ENCODE data around the gene PLAAT1.

Gene PLAAT1

DNA sequence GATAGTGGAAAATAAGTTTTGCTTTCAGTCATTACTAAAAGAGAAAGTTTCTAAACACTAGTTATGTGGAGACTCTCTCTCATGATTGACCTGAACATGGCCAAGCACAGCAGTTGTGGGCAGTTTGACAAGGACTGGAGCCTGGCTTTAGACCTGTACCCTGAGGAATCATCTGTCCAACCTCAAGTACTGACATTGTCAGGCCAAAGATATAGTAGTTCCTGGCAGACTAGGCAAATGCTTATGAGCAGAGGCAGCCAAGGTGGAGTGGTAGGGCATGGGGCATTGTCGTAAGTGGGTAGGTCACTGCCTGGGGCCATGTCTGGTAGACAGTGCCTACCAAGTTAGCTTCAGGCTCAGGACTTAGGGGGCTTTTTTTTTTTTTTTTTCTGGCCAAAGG lies 20.9 kb downstream of the PLAAT1 start:
- no peak for DNase-seq

DNA sequence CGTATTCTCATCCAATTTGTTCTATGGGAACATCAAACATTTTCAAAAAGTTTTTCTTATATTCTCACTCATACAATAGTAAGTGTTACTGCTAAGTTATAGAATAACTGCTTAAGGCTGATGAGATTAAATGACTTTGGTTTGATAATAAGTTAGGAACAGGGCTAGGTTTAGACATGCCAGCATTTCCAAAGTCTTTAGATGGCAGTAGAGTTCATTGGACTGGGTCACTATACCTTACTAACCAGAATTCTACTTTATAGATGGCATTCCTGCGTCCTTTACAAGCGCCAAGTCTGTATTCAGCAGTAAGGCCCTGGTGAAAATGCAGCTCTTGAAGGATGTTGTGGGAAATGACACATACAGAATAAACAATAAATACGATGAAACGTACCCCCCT lies 21.7 kb downstream of the PLAAT1 start:
- DNase-seq = no peak

DNA sequence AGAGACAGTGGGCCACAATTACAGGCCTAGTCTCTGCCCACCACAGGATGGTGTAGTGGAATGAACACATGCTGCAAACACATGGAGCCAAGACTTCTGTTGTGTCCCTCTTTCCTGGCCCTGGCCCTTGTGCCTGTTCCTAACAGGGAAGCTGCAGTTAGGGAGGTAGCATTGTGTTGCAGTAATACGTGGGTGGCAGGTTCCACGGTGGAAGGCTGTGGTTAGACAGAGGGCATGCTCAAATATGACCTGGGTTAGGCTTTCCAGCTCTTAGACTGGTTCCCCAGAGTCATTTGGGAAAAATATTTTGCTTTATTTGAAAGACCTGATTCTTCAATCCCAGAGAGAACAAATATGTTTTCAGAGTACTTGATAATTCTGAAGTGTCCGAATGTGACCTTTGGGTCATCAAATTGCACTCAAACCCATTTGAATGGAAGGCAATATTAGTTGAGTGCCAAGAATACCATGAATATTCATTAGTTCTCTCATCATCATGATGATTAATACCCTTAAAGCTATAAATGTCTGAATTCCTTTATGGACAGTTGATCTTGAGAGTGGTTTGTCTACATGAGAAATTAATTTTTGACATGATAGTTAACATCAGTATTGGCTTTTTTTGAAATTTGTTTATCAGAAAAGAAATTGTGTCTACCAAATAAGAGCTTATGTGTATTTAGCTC lies 28.5 kb downstream of the PLAAT1 start:
- no peak for DNase-seq

DNA sequence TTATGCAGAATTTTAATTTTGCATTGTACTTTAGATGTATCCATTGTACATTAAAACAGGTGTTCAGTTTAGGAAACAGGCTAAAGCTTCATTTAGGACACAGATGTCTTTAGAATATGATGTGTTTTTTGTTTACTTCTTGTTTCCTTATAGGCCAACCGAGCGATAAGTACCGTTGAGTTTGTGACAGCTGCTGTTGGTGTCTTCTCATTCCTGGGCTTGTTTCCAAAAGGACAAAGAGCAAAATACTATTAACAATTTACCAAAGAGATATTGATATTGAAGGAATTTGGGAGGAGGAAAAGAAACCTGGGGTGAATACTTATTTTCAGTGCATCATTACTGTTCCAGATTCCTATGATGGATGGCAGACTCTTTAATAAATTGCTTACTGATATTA lies 29.4 kb downstream of the PLAAT1 start:
- DNase-seq = no peak

DNA sequence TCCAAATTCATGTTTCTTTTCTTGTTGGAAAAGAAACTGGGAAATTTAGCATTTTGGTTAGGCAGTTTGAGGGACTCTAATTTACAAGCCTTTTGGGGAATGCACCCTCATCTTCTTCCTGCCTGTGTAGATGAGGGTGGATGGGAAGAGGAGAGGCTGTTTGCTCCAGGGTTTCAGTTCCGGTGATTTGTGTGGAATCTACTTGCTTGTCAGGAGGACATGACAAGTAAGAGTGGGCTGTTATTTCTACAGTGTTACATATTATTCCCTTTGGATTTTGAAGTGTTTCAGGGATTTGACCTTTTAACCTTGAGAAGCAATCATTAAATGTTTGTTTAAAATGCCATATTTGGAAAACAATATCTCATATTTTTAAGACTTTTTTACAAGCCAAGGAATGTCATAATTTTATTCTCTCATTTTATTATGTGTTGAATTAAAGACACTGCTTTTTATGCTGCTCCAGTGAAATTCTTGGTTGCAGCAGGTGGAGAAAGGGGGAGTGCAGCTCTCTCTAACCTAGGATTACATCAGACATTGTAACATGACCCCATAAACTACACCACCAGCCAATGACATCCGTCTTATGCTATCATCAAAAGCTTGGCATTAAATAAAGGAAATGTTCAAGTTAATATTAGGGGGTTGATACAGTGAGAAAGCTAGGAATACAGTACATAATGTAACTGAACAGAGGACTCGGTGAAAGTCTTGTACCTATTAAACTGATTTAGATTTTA lies 30.2 kb downstream of the PLAAT1 start:
- no peak for DNase-seq

DNA sequence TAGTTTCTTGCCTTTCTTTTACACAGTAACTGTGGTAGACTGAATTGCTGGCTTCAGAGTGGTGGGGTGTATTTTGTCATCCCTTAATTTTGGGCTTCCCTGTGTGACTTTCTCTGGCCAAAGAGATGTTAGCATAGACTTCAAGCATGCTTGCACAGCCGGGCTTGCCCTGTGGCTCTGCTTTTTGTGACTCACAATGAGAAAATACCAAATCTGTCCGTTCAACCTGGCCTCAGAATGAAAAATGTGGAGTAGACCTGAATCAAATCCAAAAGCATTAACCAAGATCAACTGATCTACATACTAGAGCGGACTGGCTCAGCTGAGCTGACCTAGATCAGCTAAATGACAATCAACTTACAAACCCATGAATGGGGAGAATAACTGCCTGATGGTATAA lies 51.4 kb downstream of the PLAAT1 start:
- DNase-seq = no peak

DNA sequence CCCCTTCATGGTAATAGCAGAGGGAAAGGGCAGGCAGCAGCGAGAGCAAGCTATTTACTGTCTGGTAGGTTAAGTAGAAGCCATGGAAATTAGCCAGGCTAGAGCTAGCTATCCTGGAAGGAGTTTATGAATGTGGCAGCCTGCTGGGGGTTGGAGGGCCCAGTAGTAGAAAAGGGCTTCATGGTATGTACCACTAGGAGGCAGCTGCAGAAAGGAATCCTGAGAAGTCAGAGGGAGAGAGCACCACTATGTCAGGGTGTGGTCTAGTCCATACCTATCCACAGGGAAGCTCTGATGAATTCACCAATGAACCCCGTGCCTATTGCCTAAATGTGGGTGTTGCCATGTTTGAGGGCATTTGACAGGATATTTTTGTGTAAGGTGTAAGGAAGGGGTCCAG lies 55.0 kb downstream of the PLAAT1 start:
- no peak for DNase-seq

DNA sequence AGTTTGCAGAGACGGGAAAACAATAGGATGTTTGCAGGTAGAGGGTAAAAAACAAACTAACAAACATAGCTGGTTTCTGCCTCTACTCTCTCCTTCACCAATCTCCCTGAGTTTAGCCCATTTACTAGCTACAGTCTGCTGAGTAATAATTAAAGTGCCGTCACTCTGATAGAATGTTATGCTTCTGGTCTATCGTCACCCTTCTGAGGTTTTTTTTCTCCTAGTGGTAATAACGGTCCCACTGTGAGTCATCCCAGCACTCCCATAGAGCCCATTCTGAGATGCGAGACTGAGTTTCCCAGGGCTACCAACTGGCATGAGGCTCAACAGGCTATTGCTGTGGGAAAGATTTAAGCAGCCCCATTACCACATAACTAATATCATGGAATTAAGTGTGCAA lies 56.4 kb downstream of the PLAAT1 start:
- no peak for DNase-seq

DNA sequence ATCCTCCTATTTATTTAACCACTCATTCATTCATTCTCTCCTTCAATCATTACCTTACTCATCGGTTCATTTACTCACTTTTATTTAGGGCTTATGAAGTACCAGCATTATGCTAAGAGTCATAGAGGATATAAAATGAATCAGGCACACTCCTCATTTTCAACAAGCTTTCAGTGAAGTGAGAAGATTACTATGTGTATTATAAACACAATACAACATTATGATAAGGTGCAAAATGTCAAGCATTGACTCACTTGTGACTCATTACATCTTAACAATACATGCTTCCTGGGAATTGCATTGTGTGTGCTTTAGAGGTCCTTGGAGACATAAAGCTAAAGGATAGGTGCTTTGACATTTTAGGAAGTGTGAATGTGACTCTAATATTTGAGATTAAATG lies 60.4 kb downstream of the PLAAT1 start:
- no peak for DNase-seq

DNA sequence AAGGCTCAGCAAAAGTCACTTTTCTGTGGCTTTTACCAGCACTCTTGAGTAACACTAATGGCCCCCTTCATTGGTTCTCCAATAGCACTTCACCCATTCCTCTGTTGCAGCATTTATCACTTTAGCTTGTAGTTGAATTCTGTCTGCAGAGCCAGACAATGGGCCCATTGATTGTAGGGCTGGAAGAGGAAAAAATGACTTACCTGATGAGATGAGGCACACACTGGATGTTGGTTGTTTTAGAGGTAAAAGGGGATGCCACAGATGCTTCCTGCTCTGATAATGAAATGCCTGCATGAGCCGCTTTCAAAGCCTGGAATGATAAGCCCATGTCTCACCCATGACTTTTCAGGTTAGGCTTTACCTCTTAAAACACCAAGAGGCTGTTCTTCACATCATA lies 64.3 kb downstream of the PLAAT1 start:
- DNase-seq = no peak

DNA sequence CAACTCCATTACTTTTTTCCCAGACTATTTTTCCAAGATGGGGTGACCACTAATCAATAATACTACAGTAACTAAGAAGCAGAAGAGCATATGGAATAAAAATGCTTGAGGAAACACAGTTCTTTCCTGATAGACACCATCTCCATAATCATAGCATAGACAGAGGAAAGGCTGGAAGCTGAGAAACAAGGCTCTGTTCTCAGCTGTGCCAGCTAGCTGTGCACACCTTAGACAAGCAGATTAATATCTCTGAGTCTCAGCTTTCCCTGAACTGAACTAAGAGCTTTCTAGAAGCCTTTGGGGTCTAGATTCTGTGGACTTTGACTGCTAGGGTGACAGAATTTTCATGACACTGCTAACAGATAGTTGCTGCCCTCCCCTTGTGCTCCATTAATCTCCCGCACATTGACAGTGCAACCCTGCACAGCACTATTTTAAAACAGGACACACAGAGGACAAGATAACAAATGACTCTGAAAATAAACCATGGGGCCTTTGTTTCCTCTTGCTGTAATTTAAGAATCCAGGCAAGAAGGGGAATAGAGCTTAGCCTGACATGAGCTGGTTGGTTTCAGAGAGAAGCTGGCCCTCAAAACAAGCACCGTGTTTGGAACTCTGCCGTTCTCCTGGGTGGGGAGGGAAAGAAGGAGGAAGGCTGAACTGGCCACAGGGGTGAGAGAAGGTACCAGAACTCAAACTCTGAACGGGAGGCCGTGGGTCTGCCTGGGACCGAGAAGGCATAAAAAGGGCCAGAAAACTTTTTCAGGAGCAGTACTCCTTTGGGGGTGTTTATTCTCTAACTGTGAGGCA lies 70.1 kb downstream of the PLAAT1 start:
- DNase-seq = no peak

DNA sequence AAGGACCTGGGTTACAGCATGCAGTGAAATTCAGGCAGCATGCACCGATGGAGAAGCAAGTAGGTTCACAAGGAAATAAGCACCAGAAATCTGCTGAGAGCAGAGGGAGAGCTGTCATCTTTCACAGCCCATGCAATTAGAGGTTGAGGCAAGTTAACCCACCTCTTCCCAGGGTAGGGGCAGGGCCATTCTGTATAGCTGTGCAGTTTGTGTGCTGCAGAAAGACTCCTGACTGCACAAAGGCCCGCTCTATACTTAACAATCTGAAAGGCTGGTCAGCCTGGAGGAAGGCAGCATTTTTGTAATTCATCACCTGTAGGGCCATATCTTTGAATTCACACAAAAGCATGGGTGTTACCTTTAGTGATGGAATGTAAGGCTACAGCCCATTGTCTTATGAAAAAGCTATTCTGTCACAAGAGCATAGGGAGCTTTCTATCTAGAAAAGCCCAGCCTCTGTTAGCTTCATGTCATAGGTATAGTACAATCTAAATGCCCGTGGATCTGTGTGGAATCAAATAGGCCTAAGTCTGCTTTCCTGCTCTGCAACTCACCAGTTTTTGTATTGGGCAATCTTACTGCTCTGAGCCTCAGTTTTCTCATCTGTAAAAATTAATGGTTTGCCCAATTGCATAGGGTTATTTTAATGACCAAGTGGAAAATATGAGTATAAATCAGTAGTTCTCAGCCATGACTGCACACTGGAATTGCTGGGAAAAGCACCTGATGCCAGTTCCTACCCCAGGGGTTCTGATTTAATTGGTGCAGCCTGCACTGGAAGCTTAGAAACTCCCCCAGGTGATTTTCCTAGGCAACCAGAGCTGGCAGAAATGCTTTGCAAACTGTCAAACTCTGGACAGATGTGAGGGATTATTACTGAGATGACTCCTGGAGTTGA lies 72.3 kb downstream of the PLAAT1 start:
- no peak for DNase-seq

DNA sequence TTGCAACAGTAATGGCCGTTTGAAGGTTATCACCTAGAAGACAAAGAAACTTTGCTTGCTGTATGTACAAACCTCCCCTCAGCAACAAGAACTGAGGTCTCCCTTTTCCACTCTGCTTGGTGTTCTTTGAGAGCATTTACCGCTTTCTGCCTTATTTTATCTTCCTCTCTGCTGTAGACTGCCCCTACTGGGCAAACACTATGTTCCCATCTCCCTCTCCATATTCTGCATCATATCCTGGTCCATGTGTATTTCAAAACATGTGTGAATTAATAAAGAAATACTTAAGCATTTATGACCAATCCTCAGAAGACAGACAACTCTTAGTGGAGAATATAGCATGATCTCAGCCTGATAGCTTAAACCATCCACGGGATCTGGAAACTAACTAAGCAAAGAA lies 73.1 kb downstream of the PLAAT1 start:
- DNase-seq = no peak

DNA sequence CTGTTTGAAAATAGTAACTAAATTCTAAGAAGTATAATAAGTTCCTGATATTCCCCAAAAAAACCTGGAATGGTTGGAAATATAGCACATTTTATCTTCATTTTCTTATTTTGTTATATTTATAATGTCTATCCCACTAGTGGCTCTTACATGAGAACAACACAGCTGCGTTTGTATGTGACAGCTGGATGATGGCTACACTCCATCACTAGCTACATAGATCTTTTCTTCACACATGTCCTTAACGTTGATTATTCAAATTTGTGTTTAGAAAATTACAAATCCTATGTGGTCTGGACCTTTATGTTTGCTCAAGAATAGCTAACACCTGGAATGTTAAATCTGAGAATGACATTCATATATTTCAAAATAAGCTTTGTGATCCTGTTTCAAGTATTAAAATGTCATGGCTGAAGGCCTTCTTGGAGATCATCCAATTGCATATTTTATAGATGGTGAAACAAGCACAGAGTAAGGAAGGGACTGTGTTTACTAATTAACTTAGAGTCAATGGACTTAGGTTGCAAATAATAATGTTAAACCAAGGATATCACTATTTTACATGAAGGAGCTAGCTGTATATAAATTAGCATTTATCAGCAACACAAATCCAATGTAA lies 76.8 kb downstream of the PLAAT1 start:
- no peak for DNase-seq
